ENCODE results near the gene TNMD. TPM values are rescaled to one million over a fixed set of nuclear protein-coding genes. Genes with fewer than 3 reads are reported as not detected.

Gene TNMD
- total RNA-seq, 1 donor from 2014 or later, result not detected

GRCh38 chrX:100643956-100644860 lies 59.5 kb downstream of the TNMD start, which contains the start of gene SRPX2:
Gene SRPX2, plus strand, starts transcription at chrX:100644199. Its CDS starts 2,124 bp downstream, at chrX:100646323.
- intact Hi-C loops (cut with micrococcal nuclease), result no loop called here

GRCh38 chrX:100645106-100645505 lies 60.4 kb downstream of the TNMD start:
- intact Hi-C loops (cut with micrococcal nuclease), result no loop called here

DNA sequence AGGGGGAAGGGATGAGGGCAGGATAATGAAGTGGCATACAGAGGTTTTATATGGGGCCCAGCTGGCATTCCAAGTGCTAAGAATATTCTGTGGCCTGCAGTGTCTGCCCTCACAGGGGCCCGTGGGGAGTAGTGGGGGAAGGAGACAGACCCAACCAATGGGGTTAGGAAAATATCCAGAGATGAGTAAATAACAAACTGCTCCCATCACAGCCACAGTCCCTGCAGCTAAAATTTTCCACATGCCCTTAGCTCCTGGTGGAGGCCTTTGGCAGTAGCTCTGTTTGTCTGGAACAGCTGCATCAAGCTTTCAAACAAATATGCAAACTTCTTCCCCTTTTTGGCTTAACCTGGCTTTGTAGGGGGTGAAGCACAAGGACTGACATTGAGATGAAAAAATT lies 62.4 kb downstream of the TNMD start:
- intact Hi-C loops (cut with micrococcal nuclease), result no loop called here

- intact Hi-C loops (cut with micrococcal nuclease), result no loop called here
Measured at GRCh38 chrX:100647739-100648138, 63.0 kb downstream of the TNMD start.

GRCh38 chrX:100648458-100649417 lies 64.0 kb downstream of the TNMD start:
- intact Hi-C loops (cut with micrococcal nuclease), result no loop called here

Other genes starting within 250 kb of the TNMD start
- not detected in 2 replicates for gene PCDH19, start 174.7 kb upstream of the TNMD start, total RNA-seq
- gene TSPAN6, start 51.9 kb downstream of the TNMD start, total RNA-seq, result 0.27 TPM in 1 of 2 replicates, not detected in the other
- gene SRPX2, start 59.3 kb downstream of the TNMD start, total RNA-seq, result not detected in 2 replicates
- not detected in 2 replicates for gene SYTL4, start 147.2 kb downstream of the TNMD start, total RNA-seq
- gene CSTF2, start 235.5 kb downstream of the TNMD start, total RNA-seq, result 52.4 and 55.0 TPM in 2 replicates

Data from T-helper 1 cell treated with Interleukin-12 subunit alpha and Interleukin-12 subunit beta and Interleukin-4 antibody, amounts not matched to agents 30 ng/mL and 1 ng/mL, for 36 hours (primary cell).